ENCODE results near the gene GABPB1.

Gene GABPB1

DNA sequence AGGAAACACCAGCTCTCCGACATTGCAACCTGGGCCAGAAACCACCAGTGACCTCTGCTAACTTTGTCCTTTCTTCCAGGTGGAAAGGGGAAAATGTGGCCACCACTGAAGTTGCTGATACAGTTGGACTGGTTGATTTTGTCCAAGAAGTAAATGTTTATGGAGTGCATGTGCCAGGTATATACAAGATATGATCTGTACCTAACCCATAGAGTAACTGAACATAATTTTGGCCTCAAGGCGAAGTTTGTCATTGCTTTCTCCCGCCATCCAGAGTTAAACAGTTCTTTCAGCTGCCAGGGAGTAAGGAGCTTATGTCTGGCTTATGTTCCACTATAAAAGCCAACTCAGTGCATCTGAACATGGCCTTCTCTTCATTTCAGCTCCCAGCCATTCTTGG, 126.1 kb downstream of the GABPB1 start:
- DNase-seq (ENCODE audit: low read depth): no peak
- H3K4me3 ChIP-seq (ENCODE audit: low read length): no peak overlapping the region
- TF ChIP-seq, protein P1, sequence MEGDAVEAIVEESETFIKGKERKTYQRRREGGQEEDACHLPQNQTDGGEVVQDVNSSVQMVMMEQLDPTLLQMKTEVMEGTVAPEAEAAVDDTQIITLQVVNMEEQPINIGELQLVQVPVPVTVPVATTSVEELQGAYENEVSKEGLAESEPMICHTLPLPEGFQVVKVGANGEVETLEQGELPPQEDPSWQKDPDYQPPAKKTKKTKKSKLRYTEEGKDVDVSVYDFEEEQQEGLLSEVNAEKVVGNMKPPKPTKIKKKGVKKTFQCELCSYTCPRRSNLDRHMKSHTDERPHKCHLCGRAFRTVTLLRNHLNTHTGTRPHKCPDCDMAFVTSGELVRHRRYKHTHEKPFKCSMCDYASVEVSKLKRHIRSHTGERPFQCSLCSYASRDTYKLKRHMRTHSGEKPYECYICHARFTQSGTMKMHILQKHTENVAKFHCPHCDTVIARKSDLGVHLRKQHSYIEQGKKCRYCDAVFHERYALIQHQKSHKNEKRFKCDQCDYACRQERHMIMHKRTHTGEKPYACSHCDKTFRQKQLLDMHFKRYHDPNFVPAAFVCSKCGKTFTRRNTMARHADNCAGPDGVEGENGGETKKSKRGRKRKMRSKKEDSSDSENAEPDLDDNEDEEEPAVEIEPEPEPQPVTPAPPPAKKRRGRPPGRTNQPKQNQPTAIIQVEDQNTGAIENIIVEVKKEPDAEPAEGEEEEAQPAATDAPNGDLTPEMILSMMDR (IDR thresholded peaks at IDR 0.05; ENCODE audit: insufficient read depth, low read depth, low read length, missing control alignments): no peak

DNA sequence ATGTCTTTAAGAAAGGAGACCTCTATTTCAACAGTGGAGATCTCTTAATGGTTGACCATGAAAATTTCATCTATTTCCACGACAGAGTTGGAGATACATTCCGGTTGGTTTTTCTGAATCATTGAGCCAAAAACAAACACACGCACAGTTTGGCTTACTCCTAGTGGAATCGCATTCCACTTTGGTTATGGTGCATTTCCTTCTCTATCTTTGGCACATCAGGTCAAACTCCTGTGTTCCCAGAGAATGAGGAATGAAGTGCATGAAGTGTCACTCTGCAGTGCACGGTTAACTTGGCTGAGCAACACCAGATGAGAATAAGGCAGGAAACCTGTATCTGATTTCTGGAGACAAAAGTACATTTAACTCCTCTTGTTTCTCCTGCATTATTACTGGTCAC, 127.9 kb downstream of the GABPB1 start:
- no peak overlapping the region for H3K4me3 ChIP-seq (ENCODE audit: low read length)
- DNase-seq (ENCODE audit: low read depth): no peak
- TF ChIP-seq, protein P1 (IDR thresholded peaks at IDR 0.05; ENCODE audit: insufficient read depth, low read depth, low read length, missing control alignments): no peak

DNA sequence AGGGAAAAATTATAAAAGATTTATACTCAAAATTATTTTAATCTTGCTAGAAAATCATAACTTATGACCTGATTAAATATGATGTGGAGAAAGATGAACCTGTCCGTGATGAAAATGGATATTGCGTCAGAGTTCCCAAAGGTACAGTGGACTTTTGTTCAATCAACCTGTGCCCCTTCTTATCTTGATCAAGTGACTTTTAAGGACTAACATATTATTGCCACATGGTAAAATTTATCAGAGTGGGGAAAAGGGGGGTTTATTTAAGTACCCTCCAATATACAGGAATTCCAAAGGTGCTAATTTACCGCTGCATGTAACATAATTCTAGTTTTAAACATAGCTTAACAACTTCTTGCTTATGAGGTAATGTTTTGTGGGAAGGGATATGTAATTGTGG, 129.1 kb downstream of the GABPB1 start:
- DNase-seq (ENCODE audit: low read depth): no peak
- TF ChIP-seq, protein P1 (IDR thresholded peaks at IDR 0.05; ENCODE audit: insufficient read depth, low read depth, low read length, missing control alignments): no peak
- H3K4me3 ChIP-seq (ENCODE audit: low read length): no peak overlapping the region
